ENCODE measurements around the gene CYLC1. TPM values are rescaled to one million over a fixed set of nuclear protein-coding genes. Genes with fewer than 3 reads are reported as not detected.

The CYLC1 gene
- total RNA-seq, 1 experiment from 2014 or later, result not detected

DNA sequence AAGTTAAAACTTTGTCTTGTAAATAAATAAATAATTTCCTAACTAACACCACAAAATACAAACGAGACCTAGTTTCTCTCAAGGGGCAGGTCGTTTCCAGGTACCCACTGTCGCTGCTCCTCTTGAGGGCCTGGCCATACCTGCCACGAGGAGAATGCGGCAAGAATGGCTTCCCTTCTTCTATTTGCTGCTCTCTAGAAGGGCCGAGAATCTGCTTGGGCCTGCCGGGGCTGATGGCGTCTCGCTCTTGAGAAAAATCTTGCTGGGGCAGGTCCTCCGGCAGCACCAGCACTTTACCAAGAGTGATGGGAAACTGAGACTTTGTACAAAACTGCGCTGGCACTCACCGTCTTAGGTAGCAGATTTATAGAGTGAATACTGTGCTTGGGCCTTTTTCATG lies 31.5 kb downstream of the CYLC1 start:
- BruUV-seq (replicated peaks), result no TSS peak
- Histone ChIP-seq H3K9me3 (ENCODE audit: control insufficient read depth, insufficient read depth, low read depth, low read length) (no peaks in the 10 kb centered on the region), H3K36me3 (ENCODE audit: control insufficient read depth, insufficient read depth, low read length) (no peaks in the 10 kb centered on the region), H3K4me1 (ENCODE audit: control insufficient read depth, insufficient read depth, low read length) (no peaks in the 10 kb centered on the region), H3K27me3 (ENCODE audit: control insufficient read depth, insufficient read depth, low read length) (no peaks in the 10 kb centered on the region), H3K27ac (ENCODE audit: low read length) (no peak overlapping the region), H3K4me3 (ENCODE audit: low read depth in 2 of 2, low read length in 2 of 2) (no peak overlapping the region)
- TF ChIP-seq TCF7L2 (IDR thresholded peaks at IDR 0.05; ENCODE audit: low read depth, low read length) (no peak), POLR2AphosphoS5 (IDR thresholded peaks at IDR 0.05; ENCODE audit: low read depth, low read length) (no peak)
- TF ChIP-seq, protein P1, sequence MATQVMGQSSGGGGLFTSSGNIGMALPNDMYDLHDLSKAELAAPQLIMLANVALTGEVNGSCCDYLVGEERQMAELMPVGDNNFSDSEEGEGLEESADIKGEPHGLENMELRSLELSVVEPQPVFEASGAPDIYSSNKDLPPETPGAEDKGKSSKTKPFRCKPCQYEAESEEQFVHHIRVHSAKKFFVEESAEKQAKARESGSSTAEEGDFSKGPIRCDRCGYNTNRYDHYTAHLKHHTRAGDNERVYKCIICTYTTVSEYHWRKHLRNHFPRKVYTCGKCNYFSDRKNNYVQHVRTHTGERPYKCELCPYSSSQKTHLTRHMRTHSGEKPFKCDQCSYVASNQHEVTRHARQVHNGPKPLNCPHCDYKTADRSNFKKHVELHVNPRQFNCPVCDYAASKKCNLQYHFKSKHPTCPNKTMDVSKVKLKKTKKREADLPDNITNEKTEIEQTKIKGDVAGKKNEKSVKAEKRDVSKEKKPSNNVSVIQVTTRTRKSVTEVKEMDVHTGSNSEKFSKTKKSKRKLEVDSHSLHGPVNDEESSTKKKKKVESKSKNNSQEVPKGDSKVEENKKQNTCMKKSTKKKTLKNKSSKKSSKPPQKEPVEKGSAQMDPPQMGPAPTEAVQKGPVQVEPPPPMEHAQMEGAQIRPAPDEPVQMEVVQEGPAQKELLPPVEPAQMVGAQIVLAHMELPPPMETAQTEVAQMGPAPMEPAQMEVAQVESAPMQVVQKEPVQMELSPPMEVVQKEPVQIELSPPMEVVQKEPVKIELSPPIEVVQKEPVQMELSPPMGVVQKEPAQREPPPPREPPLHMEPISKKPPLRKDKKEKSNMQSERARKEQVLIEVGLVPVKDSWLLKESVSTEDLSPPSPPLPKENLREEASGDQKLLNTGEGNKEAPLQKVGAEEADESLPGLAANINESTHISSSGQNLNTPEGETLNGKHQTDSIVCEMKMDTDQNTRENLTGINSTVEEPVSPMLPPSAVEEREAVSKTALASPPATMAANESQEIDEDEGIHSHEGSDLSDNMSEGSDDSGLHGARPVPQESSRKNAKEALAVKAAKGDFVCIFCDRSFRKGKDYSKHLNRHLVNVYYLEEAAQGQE (IDR thresholded peaks at IDR 0.05; ENCODE audit: insufficient read depth in 1 of 2, low read depth in 2 of 2, low read length in 1 of 2), result no peak
- DNase-seq (ENCODE audit: low read depth, low spot score) (no peak), ATAC-seq (no peak)
- ChIA-PET CTCF (interaction anchor here (0.6 kb wide), 1 partner anchor 1050 kb away, joined by 3 read pairs; no protein-coding TSS in a partner anchor), POLR2A (no interaction called here)
- intact Hi-C loops (cut with micrococcal nuclease; ENCODE audit: unreplicated experiment) (no loop called here), in situ Hi-C loops (cut with HindIII; ENCODE audit: low pct_unique_long_range_greater_than_20kb, low sequenced_read_pairs) (no loop called here)

DNA sequence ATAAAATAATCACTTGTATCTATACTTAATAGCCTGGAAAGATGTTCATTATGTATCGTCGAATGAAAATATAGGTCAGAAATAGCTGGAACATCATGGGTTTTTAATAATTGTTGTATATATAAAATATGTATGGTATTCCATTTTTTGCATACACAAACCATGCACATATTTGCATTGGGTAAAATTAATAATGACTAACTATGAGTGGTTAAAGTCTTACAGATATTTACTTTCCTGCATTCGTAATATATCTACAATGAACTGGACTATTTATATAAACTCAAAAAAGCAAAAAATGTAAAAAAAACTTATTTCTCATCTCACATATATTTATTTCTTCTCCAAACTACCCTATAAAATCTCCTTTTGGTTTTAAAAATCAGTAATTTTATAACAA lies 46.0 kb downstream of the CYLC1 start:
- Histone ChIP-seq H3K4me1 (ENCODE audit: control insufficient read depth, insufficient read depth, low read length) (no peaks in the 10 kb centered on the region), H3K36me3 (ENCODE audit: control insufficient read depth, insufficient read depth, low read length) (no peaks in the 10 kb centered on the region), H3K27ac (ENCODE audit: low read length) (no peak overlapping the region), H3K27me3 (ENCODE audit: control insufficient read depth, insufficient read depth, low read length) (no peaks in the 10 kb centered on the region), H3K4me3 (ENCODE audit: low read depth in 2 of 2, low read length in 2 of 2) (no peak overlapping the region), H3K9me3 (ENCODE audit: control insufficient read depth, insufficient read depth, low read depth, low read length) (no peaks in the 10 kb centered on the region)
- intact Hi-C loops (cut with micrococcal nuclease; ENCODE audit: unreplicated experiment), result no loop called here
- TF ChIP-seq, protein P1 (IDR thresholded peaks at IDR 0.05; ENCODE audit: insufficient read depth in 1 of 2, low read depth in 2 of 2, low read length in 1 of 2), result no peak
- TF ChIP-seq, protein P2, sequence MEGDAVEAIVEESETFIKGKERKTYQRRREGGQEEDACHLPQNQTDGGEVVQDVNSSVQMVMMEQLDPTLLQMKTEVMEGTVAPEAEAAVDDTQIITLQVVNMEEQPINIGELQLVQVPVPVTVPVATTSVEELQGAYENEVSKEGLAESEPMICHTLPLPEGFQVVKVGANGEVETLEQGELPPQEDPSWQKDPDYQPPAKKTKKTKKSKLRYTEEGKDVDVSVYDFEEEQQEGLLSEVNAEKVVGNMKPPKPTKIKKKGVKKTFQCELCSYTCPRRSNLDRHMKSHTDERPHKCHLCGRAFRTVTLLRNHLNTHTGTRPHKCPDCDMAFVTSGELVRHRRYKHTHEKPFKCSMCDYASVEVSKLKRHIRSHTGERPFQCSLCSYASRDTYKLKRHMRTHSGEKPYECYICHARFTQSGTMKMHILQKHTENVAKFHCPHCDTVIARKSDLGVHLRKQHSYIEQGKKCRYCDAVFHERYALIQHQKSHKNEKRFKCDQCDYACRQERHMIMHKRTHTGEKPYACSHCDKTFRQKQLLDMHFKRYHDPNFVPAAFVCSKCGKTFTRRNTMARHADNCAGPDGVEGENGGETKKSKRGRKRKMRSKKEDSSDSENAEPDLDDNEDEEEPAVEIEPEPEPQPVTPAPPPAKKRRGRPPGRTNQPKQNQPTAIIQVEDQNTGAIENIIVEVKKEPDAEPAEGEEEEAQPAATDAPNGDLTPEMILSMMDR (IDR thresholded peaks at IDR 0.05), result no peak
- TF ChIP-seq TCF7L2 (IDR thresholded peaks at IDR 0.05; ENCODE audit: low read depth, low read length) (no peak), POLR2AphosphoS5 (IDR thresholded peaks at IDR 0.05; ENCODE audit: low read depth, low read length) (no peak), SIN3A (IDR thresholded peaks at IDR 0.05; ENCODE audit: borderline replicate concordance, insufficient read depth, low read depth, low read length) (no peak)
- BruUV-seq (replicated peaks), result no TSS peak
- ChIA-PET POLR2A (no interaction called here), CTCF (no interaction called here)
- in situ Hi-C loops (cut with HindIII; ENCODE audit: low pct_unique_long_range_greater_than_20kb, low sequenced_read_pairs), result no loop called here
- ATAC-seq, result no peak
- no peak for DNase-seq (ENCODE audit: low read depth, low spot score)
